GM19455 (cell line): ENCODE measurements around the gene CCDC167.
"Not testable (repeated sequence)": the region's sequence is repeated elsewhere in the genome, so short reads cannot be mapped to it uniquely, and the experiment has no call there.

ENCODE experiments used
- ATAC-seq: cut with Tn5 transposase; IDR thresholded peaks from one replicate; pipeline ENCODE4 v1.9.1; 2021; ENCODE audit not compliant: unreplicated experiment

The CCDC167 gene

GRCh38 chr6:37512400-37513011, 12.8 kb upstream of the CCDC167 start:
- ATAC-seq = no peak

DNA sequence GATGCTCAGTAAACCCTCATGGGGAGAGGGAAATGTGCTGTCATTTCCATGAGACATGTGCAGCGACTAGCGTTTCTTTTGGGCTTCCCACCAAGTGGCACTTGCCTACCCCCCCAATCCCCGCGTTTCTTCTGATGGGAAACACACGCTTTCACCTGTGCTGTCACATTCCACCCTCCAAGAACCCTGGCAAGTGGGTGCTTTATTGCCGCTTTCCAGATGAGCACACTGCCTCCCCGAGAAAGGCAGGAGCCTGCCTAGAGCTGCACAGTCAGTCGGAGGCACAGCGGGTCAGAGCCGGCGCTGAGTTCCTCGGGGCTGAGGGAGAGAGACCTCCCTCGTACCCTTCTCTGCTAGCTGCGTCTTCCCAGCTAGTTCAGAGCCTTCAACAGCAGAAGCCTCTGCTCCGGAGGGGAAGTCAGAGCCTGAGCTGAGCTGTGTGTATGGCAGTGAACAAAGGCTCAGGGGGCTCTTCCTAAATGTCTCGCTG, 12.3 kb upstream of the CCDC167 start:
- no peak for ATAC-seq

GRCh38 chr6:37511201-37511600, 11.5 kb upstream of the CCDC167 start:
- ATAC-seq = no peak

- ATAC-seq = no peak
These were observed 8.2 kb upstream of the CCDC167 start for GRCh38 chr6:37507690-37508421.

GRCh38 chr6:37507077-37507476, 7.4 kb upstream of the CCDC167 start:
- ATAC-seq = no peak

- no peak for ATAC-seq
These were observed 6.8 kb upstream of the CCDC167 start for GRCh38 chr6:37506479-37506878.

GRCh38 chr6:37504024-37504423, 4.3 kb upstream of the CCDC167 start:
- no peak for ATAC-seq

- no peak for ATAC-seq
These were observed 3.7 kb upstream of the CCDC167 start for GRCh38 chr6:37503309-37503965.

DNA sequence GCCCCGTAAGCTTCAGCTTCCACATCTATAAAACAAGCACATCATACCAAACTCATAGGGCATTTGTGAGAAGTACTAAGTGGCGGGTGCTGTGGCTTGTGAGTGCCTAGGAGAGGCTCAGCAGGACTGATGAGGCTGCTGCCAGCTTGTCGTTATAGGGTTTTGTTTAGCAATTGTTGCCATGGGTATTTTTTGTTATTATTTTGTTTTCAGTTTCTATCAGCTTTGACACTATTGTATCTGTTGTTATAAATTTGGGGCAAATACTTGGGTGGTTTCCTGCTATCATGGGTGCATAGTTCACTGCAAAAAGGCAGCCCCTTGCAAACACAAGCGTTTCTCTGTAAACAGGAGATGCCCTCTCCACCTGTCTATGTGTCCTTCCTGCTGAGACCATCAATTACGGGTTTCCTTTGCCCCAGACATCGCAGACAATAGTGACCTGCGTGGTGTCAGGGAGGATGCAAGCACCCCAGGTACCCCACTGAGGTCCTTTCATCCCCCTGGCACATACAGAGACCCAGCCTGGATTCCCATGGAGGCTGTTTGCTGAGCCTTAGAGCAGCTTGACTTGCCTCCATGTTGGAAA, 3.1 kb upstream of the CCDC167 start:
- ATAC-seq = no peak

DNA sequence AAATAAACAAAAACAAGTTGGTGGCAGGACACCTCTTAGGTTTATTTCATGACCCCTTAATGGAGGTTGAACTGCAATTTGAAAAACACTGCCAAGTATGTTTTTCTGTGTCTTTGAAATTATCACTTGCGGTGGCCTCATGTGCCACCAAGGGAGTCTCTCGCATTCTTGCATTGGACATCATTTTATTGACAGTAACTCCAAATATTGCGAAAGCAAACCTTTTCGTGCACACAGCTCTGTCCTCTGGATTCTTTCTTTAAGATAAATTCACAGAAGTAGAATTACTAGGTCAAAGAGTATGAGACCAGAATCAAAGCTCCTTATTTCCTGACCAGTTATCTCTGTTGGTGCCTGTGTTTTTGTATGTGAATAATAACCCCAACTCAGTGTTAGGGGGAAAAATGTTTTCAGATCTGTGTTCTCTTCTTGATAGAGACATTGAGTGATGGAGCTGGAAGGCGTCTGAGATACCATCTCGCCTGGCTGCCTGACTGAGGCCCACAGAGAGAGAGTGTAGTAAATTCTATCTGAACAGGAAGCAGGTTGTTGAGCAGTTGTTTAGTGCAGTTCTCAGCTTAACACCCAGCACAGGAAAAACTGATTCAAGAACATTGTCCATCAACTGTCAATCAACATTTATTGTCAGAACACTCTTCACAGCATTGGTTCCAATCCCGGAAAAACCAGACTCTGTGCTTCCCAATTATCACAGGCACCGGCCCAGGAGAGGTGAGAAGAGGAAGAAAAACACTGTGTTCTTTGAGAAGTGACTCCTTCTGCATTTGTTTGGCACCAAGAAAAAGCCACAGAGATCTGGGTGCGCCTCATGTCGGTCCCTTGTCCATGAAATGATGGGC, 2.2 kb upstream of the CCDC167 start:
- no peak for ATAC-seq

- not testable (repeated sequence) for ATAC-seq
These were observed 1.2 kb upstream of the CCDC167 start for GRCh38 chr6:37500904-37501303.

DNA sequence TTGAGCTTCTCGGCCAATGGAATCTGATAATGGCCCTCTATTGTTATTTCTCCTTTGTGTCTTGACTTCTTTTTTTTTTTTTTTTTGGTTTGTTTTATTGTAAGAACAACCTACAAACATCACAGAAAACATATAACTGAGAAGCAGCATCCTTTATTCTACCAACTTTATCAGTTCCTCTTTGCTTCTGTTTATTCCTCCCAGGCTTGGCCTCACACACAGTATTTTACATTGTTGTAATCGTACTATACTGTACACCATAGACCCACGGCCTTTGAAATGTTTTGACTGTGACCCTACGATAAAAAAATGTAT, 558 bp upstream of the CCDC167 start:
- no peak for ATAC-seq

GRCh38 chr6:37496951-37497885, 2.5 kb downstream of the CCDC167 start:
- no peak for ATAC-seq

GRCh38 chr6:37495244-37495934, 4.3 kb downstream of the CCDC167 start:
- no peak for ATAC-seq

DNA sequence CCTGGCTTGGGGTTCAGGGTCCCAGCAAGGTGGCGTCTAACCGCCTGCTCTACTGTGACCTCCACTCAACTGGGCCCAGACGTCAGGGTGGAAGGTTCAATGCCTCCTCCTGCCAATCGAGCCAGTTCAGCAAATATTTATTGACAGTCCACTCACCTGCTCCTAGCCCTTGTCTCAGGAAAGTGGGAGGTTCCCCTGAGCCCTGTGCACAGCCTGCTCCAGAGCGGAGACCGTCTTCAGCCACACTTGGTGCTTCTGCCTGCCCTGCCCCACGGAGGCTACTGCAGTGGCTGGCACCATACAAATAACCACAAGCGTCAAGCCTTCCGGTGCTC, 6.1 kb downstream of the CCDC167 start:
- ATAC-seq = no peak

- ATAC-seq = no peak
These were observed 6.6 kb downstream of the CCDC167 start for GRCh38 chr6:37492991-37493660.

- ATAC-seq = no peak
These were observed 7.3 kb downstream of the CCDC167 start for GRCh38 chr6:37492236-37492972.

GRCh38 chr6:37491830-37492208, 7.9 kb downstream of the CCDC167 start:
- ATAC-seq = no peak
